ENCODE data around the gene AXDND1.

Gene AXDND1

DNA sequence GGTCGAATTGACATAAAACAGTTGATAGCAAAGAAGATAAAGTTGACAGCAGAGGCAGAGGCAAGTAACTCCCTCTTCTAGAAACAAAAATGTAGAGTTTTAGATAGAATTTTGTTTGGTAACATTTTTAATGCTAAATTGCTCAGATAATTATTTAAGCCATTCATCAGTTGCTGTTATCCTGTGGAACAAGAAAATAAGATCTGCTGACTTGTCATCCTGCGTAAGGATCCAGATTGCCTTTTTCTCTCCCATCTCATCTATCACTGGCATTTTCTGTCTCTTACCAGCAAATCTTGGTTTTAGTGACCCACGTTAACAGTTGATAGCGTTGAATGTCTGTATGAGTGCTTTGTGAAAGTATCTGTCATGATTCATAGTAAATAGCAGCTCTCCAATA is 42.3 kb upstream of the AXDND1 start:
- no peaks in the 10 kb centered on the region for H3K36me3 ChIP-seq
- no peak overlapping the region for H3K27ac ChIP-seq
- H3K27me3 ChIP-seq, result no peaks in the 10 kb centered on the region
- no peaks in the 10 kb centered on the region for H3K9me3 ChIP-seq
- H3K4me3 ChIP-seq (ENCODE audit: low read depth in 1 of 2, low read length in 1 of 2), result no peak overlapping the region
- TF ChIP-seq, protein P1, sequence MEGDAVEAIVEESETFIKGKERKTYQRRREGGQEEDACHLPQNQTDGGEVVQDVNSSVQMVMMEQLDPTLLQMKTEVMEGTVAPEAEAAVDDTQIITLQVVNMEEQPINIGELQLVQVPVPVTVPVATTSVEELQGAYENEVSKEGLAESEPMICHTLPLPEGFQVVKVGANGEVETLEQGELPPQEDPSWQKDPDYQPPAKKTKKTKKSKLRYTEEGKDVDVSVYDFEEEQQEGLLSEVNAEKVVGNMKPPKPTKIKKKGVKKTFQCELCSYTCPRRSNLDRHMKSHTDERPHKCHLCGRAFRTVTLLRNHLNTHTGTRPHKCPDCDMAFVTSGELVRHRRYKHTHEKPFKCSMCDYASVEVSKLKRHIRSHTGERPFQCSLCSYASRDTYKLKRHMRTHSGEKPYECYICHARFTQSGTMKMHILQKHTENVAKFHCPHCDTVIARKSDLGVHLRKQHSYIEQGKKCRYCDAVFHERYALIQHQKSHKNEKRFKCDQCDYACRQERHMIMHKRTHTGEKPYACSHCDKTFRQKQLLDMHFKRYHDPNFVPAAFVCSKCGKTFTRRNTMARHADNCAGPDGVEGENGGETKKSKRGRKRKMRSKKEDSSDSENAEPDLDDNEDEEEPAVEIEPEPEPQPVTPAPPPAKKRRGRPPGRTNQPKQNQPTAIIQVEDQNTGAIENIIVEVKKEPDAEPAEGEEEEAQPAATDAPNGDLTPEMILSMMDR (IDR thresholded peaks at IDR 0.05), result no peak
- H3K4me1 ChIP-seq (ENCODE audit: control insufficient read depth in 1 of 2, insufficient read depth in 1 of 2, low read depth in 1 of 2, low read length in 1 of 2), result peaks cover 35 to 37% of the 10 kb centered on the region in 2 experiments

- Histone ChIP-seq H3K4me3 (ENCODE audit: low read depth in 1 of 2, low read length in 1 of 2) (peak overlapping the region in 1 of 2 experiments; percentile 43), H3K9me3 (no peaks in the 10 kb centered on the region), H3K36me3 (no peaks in the 10 kb centered on the region), H3K27ac (peak overlapping the region; percentile 60), H3K27me3 (no peaks in the 10 kb centered on the region), H3K4me1 (ENCODE audit: control insufficient read depth in 1 of 2, insufficient read depth in 1 of 2, low read depth in 1 of 2, low read length in 1 of 2) (peaks cover 36 to 39% of the 10 kb centered on the region in 2 experiments)
- TF ChIP-seq, protein P1 (IDR thresholded peaks at IDR 0.05), result no peak
These were observed 39.9 kb upstream of the AXDND1 start for GRCh38 chr1:179325836-179326235.

- Histone ChIP-seq H3K36me3 (no peaks in the 10 kb centered on the region), H3K9me3 (no peaks in the 10 kb centered on the region)
- TF ChIP-seq, protein P1 (IDR thresholded peaks at IDR 0.05), result no peak
These were observed 39.0 kb upstream of the AXDND1 start for GRCh38 chr1:179326746-179327145.

GRCh38 chr1:179327196-179327595 is 38.6 kb upstream of the AXDND1 start:
- Histone ChIP-seq H3K27me3 (no peaks in the 10 kb centered on the region), H3K36me3 (no peaks in the 10 kb centered on the region), H3K27ac (peak overlapping the region; percentile 87), H3K4me3 (ENCODE audit: low read depth in 1 of 2, low read length in 1 of 2) (peak overlapping the region; percentile 22 to 43), H3K4me1 (ENCODE audit: control insufficient read depth in 1 of 2, insufficient read depth in 1 of 2, low read depth in 1 of 2, low read length in 1 of 2) (peaks cover 36 to 39% of the 10 kb centered on the region in 2 experiments), H3K9me3 (no peaks in the 10 kb centered on the region)
- TF ChIP-seq, protein P1 (IDR thresholded peaks at IDR 0.05), result no peak

More at GRCh38 chr1:179326746-179327145, 39.0 kb upstream of the AXDND1 start:
- Histone ChIP-seq H3K27me3 (no peaks in the 10 kb centered on the region), H3K4me1 (ENCODE audit: control insufficient read depth in 1 of 2, insufficient read depth in 1 of 2, low read depth in 1 of 2, low read length in 1 of 2) (peaks cover 36 to 39% of the 10 kb centered on the region in 2 experiments), H3K27ac (peak overlapping the region; percentile 87), H3K4me3 (ENCODE audit: low read depth in 1 of 2, low read length in 1 of 2) (peak overlapping the region in 1 of 2 experiments; percentile 43)

DNA sequence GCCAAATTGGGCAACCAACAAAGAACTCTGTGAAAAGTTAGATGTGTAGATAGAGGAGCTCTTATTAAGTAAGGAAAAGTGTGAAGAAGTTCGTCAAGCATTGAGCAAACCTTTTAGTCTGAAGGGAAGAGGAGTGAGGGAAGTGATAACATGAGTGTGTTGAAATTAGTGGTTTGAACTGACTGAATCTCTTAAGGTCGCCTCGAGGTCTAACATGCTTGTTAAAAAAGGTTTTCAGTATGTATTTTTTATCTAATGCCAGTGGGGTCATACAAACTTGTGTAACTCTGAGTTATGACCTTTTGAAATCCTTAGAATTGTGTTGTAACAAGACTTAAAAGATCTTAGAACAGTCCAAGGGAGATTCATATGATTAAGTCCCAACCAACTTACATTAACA is 38.1 kb upstream of the AXDND1 start:
- Histone ChIP-seq H3K36me3 (no peaks in the 10 kb centered on the region), H3K4me3 (ENCODE audit: low read depth in 1 of 2, low read length in 1 of 2) (peak overlapping the region in 1 of 2 experiments; percentile 43), H3K4me1 (ENCODE audit: control insufficient read depth in 1 of 2, insufficient read depth in 1 of 2, low read depth in 1 of 2, low read length in 1 of 2) (peaks cover 36 to 39% of the 10 kb centered on the region in 2 experiments), H3K27ac (peak overlapping the region; percentile 87), H3K9me3 (no peaks in the 10 kb centered on the region), H3K27me3 (no peaks in the 10 kb centered on the region)
- TF ChIP-seq, protein P1 (IDR thresholded peaks at IDR 0.05), result no peak

All from neutrophil (primary cell).